Middle frontal gyrus (tissue), 1 donor: ENCODE data around the gene PRDX1.
"Not testable (repeated sequence)": the region's sequence is repeated elsewhere in the genome, so short reads cannot be mapped to it uniquely, and the experiment has no call there.

Experiments
- DNase-seq: peaks from one replicate; pipeline ENCODE4 v3.0.0-alpha.2; 2015; ENCODE audit warnings: low spot score; ENCODE audit errors: extremely low spot score

PRDX1 gene

GRCh38 chr1:45535988-45536766 lies 14.5 kb upstream of the PRDX1 start:
- no peak for DNase-seq

GRCh38 chr1:45531873-45532272 lies 10.2 kb upstream of the PRDX1 start:
- DNase-seq = no peak

GRCh38 chr1:45530632-45531135 lies 9.0 kb upstream of the PRDX1 start:
- no peak for DNase-seq

- DNase-seq = no peak
Measured at GRCh38 chr1:45526135-45526644, 4.5 kb upstream of the PRDX1 start.

GRCh38 chr1:45523975-45524374 lies 2.3 kb upstream of the PRDX1 start:
- not testable (repeated sequence) for DNase-seq

GRCh38 chr1:45523516-45523915 lies 1.8 kb upstream of the PRDX1 start:
- DNase-seq = not testable (repeated sequence)

GRCh38 chr1:45522324-45523104 lies 830 bp upstream of the PRDX1 start:
- DNase-seq = no peak

- DNase-seq = not testable (repeated sequence)
Measured at GRCh38 chr1:45519774-45520173, 1.9 kb downstream of the PRDX1 start.

GRCh38 chr1:45518910-45519309 lies 2.8 kb downstream of the PRDX1 start:
- DNase-seq = no peak

GRCh38 chr1:45518366-45518765 lies 3.3 kb downstream of the PRDX1 start:
- DNase-seq = not testable (repeated sequence)

GRCh38 chr1:45516465-45516864 lies 5.2 kb downstream of the PRDX1 start:
- DNase-seq = no peak

GRCh38 chr1:45516036-45516435 lies 5.6 kb downstream of the PRDX1 start:
- no peak for DNase-seq

GRCh38 chr1:45513532-45514260 lies 8.0 kb downstream of the PRDX1 start:
- DNase-seq = not testable (repeated sequence)

- no peak for DNase-seq
Measured at GRCh38 chr1:45512641-45513054, 9.0 kb downstream of the PRDX1 start.

- no peak for DNase-seq
Measured at GRCh38 chr1:45510972-45511527, 10.6 kb downstream of the PRDX1 start.

GRCh38 chr1:45510036-45510971 lies 11.4 kb downstream of the PRDX1 start:
- DNase-seq = no peak

GRCh38 chr1:45508295-45509151 lies 13.2 kb downstream of the PRDX1 start:
- no peak for DNase-seq

- no peak for DNase-seq
Measured at GRCh38 chr1:45507893-45508292, 13.8 kb downstream of the PRDX1 start.

GRCh38 chr1:45507195-45507594 lies 14.5 kb downstream of the PRDX1 start:
- no peak for DNase-seq
